Mesendoderm (in vitro differentiated cells): ENCODE measurements around the gene AJUBA.
"Not testable (repeated sequence)": the region's sequence is repeated elsewhere in the genome, so short reads cannot be mapped to it uniquely, and the experiment has no call there.

ENCODE experiments used
- DNase-seq: peaks from one replicate; pipeline ENCODE4 v3.0.0; 2013
- H2AK5ac ChIP-seq: 2 replicates; pipeline ENCODE4 v1.6.1; 2013; ENCODE audit warnings: low read length, inconsistent platforms
- H2BK120ac ChIP-seq: 2 replicates; pipeline ENCODE4 v1.6.1; 2013; ENCODE audit warnings: low read depth, mild to moderate bottlenecking, low read length, moderate library complexity, mixed read lengths
- H2BK15ac ChIP-seq: replicated peaks from 2 replicates; pipeline ENCODE4 v1.6.1; 2013; ENCODE audit warnings: low read depth, mild to moderate bottlenecking, moderate library complexity
- H2BK5ac ChIP-seq: 2 replicates; pipeline ENCODE4 v1.6.1; 2013; ENCODE audit warnings: low read length, inconsistent platforms
- H3K18ac ChIP-seq: 2 replicates; pipeline ENCODE4 v1.6.1; 2013; ENCODE audit warnings: mild to moderate bottlenecking, low read length, mixed read lengths
- H3K23ac ChIP-seq: one replicate; pipeline ENCODE4 v1.6.1; 2013; ENCODE audit warnings: low read length
- H3K27ac ChIP-seq: 2 replicates; pipeline ENCODE4 v1.5.1; 2013; ENCODE audit warnings: low read depth, mild to moderate bottlenecking, inconsistent platforms, low read length, moderate library complexity
- H3K27me3 ChIP-seq: 2 replicates; pipeline ENCODE4 v1.6.1; 2013; ENCODE audit warnings: low read length, control low read depth, mild to moderate bottlenecking, inconsistent platforms; ENCODE audit not compliant: insufficient read depth, poor library complexity
- H3K36me3 ChIP-seq: 2 replicates; pipeline ENCODE4 v1.6.1; 2013; ENCODE audit warnings: low read length, inconsistent platforms; ENCODE audit not compliant: control insufficient read depth, insufficient read depth
- H3K4ac ChIP-seq: one replicate; pipeline ENCODE4 v1.6.1; 2013; ENCODE audit warnings: low read depth, mild to moderate bottlenecking, low read length, moderate library complexity
- H3K4me1 ChIP-seq: 2 replicates; pipeline ENCODE4 v1.6.1; 2013; ENCODE audit warnings: low read depth, low read length, inconsistent platforms; ENCODE audit not compliant: control insufficient read depth
- H3K4me2 ChIP-seq: 2 replicates; pipeline ENCODE4 v1.6.1; 2013; ENCODE audit warnings: low read length
- H3K4me3 ChIP-seq: 2 replicates; pipeline ENCODE4 v1.5.1; 2013; ENCODE audit warnings: mild to moderate bottlenecking, low read length
- H3K56ac ChIP-seq: one replicate; pipeline ENCODE4 v1.6.1; 2013; ENCODE audit warnings: low read length
- H3K79me1 ChIP-seq: 2 replicates; pipeline ENCODE4 v1.6.1; 2013; ENCODE audit warnings: low read length, inconsistent platforms
- H3K79me2 ChIP-seq: 2 replicates; pipeline ENCODE4 v1.6.1; 2013; ENCODE audit warnings: mild to moderate bottlenecking, low read length; ENCODE audit not compliant: control insufficient read depth, insufficient read depth
- H3K9ac ChIP-seq: 2 replicates; pipeline ENCODE4 v1.6.1; 2013; ENCODE audit warnings: low read length, inconsistent platforms
- H4K5ac ChIP-seq: one replicate; pipeline ENCODE4 v1.6.1; 2013; ENCODE audit warnings: low read length
- H4K8ac ChIP-seq: one replicate; pipeline ENCODE4 v1.6.1; 2013; ENCODE audit warnings: low read depth, mild to moderate bottlenecking, control low read depth, low read length, moderate library complexity
- WGBS: extraction: QIAGEN DNeasy Blood & Tissue Kit; methylation state at CpG from one replicate; pipeline ENCODE4 v1.1.7; 2013; ENCODE audit warnings: low lambda C conversion rate, missing lambda C conversion rate; ENCODE audit not compliant: insufficient coverage; ENCODE audit errors: extremely low coverage; 5-methylcytosine and 5-hydroxymethylcytosine counted together

Gene AJUBA

DNA sequence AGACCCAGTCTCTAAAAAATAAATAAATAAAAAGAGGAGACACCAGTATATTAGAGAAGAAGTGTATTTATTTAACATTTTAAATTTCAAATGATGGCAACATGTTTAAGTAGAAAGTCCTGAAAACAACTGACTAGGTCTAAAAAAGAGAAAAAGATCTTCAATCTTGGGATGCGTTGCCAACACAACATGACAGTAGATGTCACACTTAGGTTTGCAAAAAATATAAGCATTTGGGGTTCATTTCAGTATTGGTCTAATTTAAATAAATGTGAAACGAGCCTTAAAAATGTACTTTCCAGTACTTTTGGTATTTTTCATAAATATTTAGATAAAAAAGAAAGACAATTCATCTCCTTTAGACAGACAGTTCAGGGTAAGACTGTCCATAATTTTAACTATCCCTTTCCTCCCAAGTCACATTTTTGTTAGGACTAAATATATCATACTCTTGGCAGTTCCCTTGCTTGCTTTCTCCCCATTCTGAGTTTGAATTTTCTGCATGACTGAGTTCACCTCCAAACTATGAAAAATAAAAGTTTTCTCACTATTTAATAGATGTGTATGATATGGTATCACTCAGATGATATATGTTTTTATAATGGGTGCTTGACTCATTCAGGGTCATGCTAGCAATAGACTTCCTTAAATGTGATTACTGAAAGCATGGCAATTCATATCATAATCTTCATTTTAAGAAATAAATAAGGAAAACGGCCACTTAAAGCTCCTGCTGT lies 23.3 kb upstream of the AJUBA start:
- H3K9ac ChIP-seq, result peak overlapping the region; percentile 98
- H3K18ac ChIP-seq, result no peak overlapping the region
- H3K36me3 ChIP-seq, result no peaks in the 10 kb centered on the region
- WGBS, result no CpG with 5 or more reads among the region's 3 CpGs
- no peak overlapping the region for H4K8ac ChIP-seq
- H3K79me2 ChIP-seq, result no peaks in the 10 kb centered on the region
- H3K79me1 ChIP-seq, result no peaks in the 10 kb centered on the region
- H4K5ac ChIP-seq, result no peak overlapping the region
- no peak overlapping the region for H2BK15ac ChIP-seq
- H3K56ac ChIP-seq, result peak overlapping the region; percentile 100
- no peak overlapping the region for H3K23ac ChIP-seq
- no peak overlapping the region for H2AK5ac ChIP-seq
- no peak for DNase-seq
- no peak overlapping the region for H2BK120ac ChIP-seq
- peaks cover 4% of the 10 kb centered on the region for H3K4me1 ChIP-seq
- no peak overlapping the region for H3K4me2 ChIP-seq
- no peak overlapping the region for H3K27ac ChIP-seq
- no peak overlapping the region for H2BK5ac ChIP-seq
- H3K27me3 ChIP-seq, result no peaks in the 10 kb centered on the region
- no peak overlapping the region for H3K4me3 ChIP-seq
- no peak overlapping the region for H3K4ac ChIP-seq

DNA sequence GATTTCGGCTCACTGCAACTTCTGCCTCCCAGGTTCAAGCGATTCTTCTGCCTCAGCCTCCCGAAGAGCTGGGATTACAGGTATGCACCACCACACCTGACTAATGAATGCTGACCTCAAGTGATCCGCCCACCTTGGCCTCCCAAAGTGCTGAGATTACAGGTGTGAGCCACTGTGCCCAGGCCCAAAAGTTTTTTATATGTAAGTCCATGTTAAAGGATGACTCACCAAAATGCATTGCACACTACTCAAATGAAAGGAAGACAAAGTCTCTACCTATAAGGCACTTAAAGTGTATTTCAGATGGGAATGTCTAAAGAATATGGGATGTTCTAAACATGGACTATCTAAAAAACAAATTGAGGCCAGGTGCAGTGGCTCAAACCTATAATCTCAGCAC lies 21.9 kb upstream of the AJUBA start:
- not testable (repeated sequence) for H3K23ac ChIP-seq, H4K5ac ChIP-seq, H2BK15ac ChIP-seq, H3K4ac ChIP-seq, DNase-seq, H4K8ac ChIP-seq, H2AK5ac ChIP-seq, H3K79me1 ChIP-seq, H3K4me2 ChIP-seq, H3K79me2 ChIP-seq, H3K56ac ChIP-seq, H2BK120ac ChIP-seq, H3K9ac ChIP-seq, H3K18ac ChIP-seq, H3K4me3 ChIP-seq, H3K27me3 ChIP-seq, H3K4me1 ChIP-seq, H2BK5ac ChIP-seq, H3K36me3 ChIP-seq, H3K27ac ChIP-seq
- WGBS, result no CpG with 5 or more reads among the region's 4 CpGs

DNA sequence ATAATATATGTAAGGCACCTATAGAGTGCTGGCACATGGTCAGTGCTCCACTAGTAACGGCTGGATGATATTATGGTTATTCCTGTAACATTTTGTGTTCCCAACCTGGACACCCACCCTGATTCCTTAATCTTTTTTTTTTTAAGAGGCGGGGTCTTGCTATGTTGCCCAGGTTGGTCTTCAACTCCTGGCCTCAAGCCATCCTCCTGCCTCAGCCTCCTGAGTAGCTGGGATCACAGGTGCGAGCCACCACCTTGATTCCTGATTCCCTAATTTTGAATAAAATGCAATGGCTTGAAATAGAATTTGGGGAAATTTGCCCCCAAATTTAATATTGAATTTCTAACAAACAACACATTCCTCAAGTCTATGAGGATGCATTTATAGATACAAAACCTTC lies 20.2 kb upstream of the AJUBA start:
- H3K79me1 ChIP-seq, result no peaks in the 10 kb centered on the region

DNA sequence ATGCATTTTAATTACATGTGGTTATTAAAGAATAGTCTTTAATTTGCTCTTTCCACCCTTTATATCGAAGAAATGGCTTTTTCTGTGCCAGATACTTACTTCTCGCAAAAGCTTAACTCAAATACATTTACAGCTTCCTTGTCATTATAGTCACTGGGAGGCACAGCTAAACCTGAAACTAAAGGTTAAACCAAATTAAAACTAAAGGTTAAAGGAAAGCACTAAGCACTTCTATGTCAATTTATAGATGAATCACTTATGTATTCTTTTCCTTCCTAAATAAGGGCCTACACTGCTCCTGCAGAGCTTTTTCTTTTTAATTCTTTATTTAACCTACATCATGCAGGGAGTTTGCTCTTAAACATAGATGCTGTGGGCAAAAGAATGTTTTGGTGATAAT lies 18.5 kb upstream of the AJUBA start:
- no peaks in the 10 kb centered on the region for H3K36me3 ChIP-seq
- no peak overlapping the region for H3K23ac ChIP-seq
- no peak overlapping the region for H3K56ac ChIP-seq
- H2AK5ac ChIP-seq, result no peak overlapping the region
- no peak overlapping the region for H2BK5ac ChIP-seq
- H3K79me2 ChIP-seq, result no peaks in the 10 kb centered on the region
- no peak overlapping the region for H3K4me2 ChIP-seq
- no peak overlapping the region for H3K4ac ChIP-seq
- WGBS, result no CpG with 5 or more reads among the region's 2 CpGs
- H2BK15ac ChIP-seq, result no peak overlapping the region
- H3K4me1 ChIP-seq, result no peaks in the 10 kb centered on the region
- no peak overlapping the region for H2BK120ac ChIP-seq
- H3K4me3 ChIP-seq, result no peak overlapping the region
- H3K79me1 ChIP-seq, result no peaks in the 10 kb centered on the region
- H3K9ac ChIP-seq, result no peak overlapping the region
- H3K27me3 ChIP-seq, result no peaks in the 10 kb centered on the region
- H4K5ac ChIP-seq, result no peak overlapping the region
- no peak for DNase-seq
- H3K27ac ChIP-seq, result no peak overlapping the region
- no peak overlapping the region for H3K18ac ChIP-seq
- H4K8ac ChIP-seq, result no peak overlapping the region

More for the DNA sequence above, 20.2 kb upstream of the AJUBA start:
- Histone ChIP-seq H3K27ac (no peak overlapping the region), H3K18ac (no peak overlapping the region), H2BK15ac (no peak overlapping the region), H2AK5ac (no peak overlapping the region), H3K36me3 (no peaks in the 10 kb centered on the region), H3K9ac (no peak overlapping the region), H3K23ac (no peak overlapping the region), H3K4me1 (peaks cover 4% of the 10 kb centered on the region), H2BK120ac (no peak overlapping the region), H3K27me3 (no peaks in the 10 kb centered on the region), H3K56ac (no peak overlapping the region), H2BK5ac (no peak overlapping the region), H4K8ac (no peak overlapping the region), H3K4ac (no peak overlapping the region), H3K4me2 (no peak overlapping the region), H3K4me3 (no peak overlapping the region), H3K79me2 (no peaks in the 10 kb centered on the region), H4K5ac (no peak overlapping the region)
- DNase-seq, result no peak
- WGBS, result no CpG with 5 or more reads among the region's 3 CpGs

DNA sequence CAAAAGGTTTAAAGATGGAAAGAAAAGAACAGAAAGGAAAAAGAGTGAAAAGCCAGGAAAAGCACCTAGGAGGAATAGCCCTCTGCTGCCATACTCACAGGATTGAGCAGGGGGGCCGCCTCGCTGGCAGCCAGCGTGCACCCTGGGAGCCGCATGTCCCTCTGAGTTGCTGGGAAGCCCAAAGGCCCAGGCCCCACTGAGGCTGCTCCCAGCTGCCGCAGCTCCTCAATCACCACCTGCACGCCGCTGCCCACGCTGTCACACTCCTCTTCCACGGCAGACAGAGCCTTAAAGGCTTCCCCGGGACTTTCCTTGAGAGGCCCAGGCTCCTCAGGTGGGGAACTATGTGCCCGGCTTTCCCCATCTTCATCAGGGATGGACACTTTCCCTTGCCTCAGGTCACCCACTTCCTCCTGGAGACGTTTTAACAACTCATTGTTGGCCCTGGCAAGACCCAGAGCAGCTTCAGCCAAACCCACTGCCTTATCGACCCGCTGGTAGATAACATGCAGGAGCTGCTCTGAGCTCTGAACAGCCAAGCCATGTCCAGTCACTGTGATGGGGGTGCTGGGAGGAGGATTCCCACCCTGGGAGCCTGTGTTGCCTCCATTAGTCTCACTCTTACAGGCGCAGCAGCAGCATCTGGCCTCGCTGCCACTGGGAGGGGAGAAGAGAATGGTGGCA lies 16.1 kb upstream of the AJUBA start:
- H3K27me3 ChIP-seq, result no peaks in the 10 kb centered on the region
- H3K23ac ChIP-seq, result no peak overlapping the region
- H3K4ac ChIP-seq, result no peak overlapping the region
- H3K4me1 ChIP-seq, result peaks cover 3% of the 10 kb centered on the region
- H3K4me3 ChIP-seq, result no peak overlapping the region
- no peak overlapping the region for H3K9ac ChIP-seq
- H3K79me1 ChIP-seq, result no peaks in the 10 kb centered on the region
- no peak overlapping the region for H3K56ac ChIP-seq
- no peak overlapping the region for H3K27ac ChIP-seq
- no peak overlapping the region for H2BK5ac ChIP-seq
- H4K8ac ChIP-seq, result no peak overlapping the region
- no peak for DNase-seq
- H2AK5ac ChIP-seq, result no peak overlapping the region
- no peak overlapping the region for H2BK120ac ChIP-seq
- no peaks in the 10 kb centered on the region for H3K36me3 ChIP-seq
- H4K5ac ChIP-seq, result no peak overlapping the region
- H3K18ac ChIP-seq, result no peak overlapping the region
- WGBS, result no CpG with 5 or more reads among the region's 16 CpGs
- H3K79me2 ChIP-seq, result no peaks in the 10 kb centered on the region
- H2BK15ac ChIP-seq, result no peak overlapping the region
- H3K4me2 ChIP-seq, result no peak overlapping the region
